Stimulated activated naive CD8-positive, alpha-beta T cell treated with anti-CD3 and anti-CD28 coated beads, Interleukin-15, Interleukin-2, amounts not matched to agents 100 ng/mL and 50 ng/mL, for 24 hours (primary cell): ENCODE measurements around the gene ATP13A5.

Experiments
- H3K27ac Mint-ChIP-seq: one replicate; pipeline ENCODE4 v1.8.0; 2021; ENCODE audit warnings: mild to moderate bottlenecking, mixed read lengths
- H3K27me3 Mint-ChIP-seq: one replicate; pipeline ENCODE4 v1.8.0; 2021; ENCODE audit warnings: mixed read lengths
- H3K36me3 Mint-ChIP-seq: one replicate; pipeline ENCODE4 v1.8.0; 2021; ENCODE audit warnings: low read depth, mixed read lengths
- H3K4me1 Mint-ChIP-seq: one replicate; pipeline ENCODE4 v1.8.0; 2021; ENCODE audit warnings: low read depth, mixed read lengths
- H3K4me3 Mint-ChIP-seq: one replicate; pipeline ENCODE4 v1.8.0; 2021; ENCODE audit warnings: mild to moderate bottlenecking, mixed read lengths
- H3K9me3 Mint-ChIP-seq: one replicate; pipeline ENCODE4 v1.8.0; 2021; ENCODE audit warnings: mixed read lengths

The ATP13A5 gene, protein sequence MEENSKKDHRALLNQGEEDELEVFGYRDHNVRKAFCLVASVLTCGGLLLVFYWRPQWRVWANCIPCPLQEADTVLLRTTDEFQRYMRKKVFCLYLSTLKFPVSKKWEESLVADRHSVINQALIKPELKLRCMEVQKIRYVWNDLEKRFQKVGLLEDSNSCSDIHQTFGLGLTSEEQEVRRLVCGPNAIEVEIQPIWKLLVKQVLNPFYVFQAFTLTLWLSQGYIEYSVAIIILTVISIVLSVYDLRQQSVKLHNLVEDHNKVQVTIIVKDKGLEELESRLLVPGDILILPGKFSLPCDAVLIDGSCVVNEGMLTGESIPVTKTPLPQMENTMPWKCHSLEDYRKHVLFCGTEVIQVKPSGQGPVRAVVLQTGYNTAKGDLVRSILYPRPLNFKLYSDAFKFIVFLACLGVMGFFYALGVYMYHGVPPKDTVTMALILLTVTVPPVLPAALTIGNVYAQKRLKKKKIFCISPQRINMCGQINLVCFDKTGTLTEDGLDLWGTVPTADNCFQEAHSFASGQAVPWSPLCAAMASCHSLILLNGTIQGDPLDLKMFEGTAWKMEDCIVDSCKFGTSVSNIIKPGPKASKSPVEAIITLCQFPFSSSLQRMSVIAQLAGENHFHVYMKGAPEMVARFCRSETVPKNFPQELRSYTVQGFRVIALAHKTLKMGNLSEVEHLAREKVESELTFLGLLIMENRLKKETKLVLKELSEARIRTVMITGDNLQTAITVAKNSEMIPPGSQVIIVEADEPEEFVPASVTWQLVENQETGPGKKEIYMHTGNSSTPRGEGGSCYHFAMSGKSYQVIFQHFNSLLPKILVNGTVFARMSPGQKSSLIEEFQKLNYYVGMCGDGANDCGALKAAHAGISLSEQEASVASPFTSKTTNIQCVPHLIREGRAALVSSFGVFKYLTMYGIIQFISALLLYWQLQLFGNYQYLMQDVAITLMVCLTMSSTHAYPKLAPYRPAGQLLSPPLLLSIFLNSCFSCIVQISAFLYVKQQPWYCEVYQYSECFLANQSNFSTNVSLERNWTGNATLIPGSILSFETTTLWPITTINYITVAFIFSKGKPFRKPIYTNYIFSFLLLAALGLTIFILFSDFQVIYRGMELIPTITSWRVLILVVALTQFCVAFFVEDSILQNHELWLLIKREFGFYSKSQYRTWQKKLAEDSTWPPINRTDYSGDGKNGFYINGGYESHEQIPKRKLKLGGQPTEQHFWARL

DNA sequence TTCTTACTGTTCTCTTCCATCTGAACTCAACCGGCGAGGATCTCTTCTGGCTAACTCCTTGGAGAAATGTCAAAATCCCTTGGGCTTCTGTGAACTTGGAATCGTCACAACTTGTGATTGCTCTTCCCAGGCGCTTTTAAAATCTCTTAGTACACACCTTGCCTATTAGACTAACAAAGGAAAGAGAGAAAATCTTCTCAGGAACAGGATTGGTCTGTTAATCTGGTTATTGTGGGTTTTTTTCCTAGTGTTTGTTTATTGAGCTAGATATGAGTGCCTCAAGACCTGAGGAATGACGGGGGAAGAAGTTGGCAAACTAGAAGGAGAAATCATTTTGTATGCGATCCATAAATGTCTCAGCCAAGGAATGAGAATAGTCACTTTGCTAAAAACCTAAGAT, at the start of gene ATP13A5:
ATP13A5 (minus strand) TSS at position 48 of the 400 bp plus-strand sequence; CDS start at position 20, 28 bp downstream.
- H3K4me3 Mint-ChIP-seq: no peak within 1 kb of the TSS
- no peaks in the 10 kb centered on the region for H3K36me3 Mint-ChIP-seq

DNA sequence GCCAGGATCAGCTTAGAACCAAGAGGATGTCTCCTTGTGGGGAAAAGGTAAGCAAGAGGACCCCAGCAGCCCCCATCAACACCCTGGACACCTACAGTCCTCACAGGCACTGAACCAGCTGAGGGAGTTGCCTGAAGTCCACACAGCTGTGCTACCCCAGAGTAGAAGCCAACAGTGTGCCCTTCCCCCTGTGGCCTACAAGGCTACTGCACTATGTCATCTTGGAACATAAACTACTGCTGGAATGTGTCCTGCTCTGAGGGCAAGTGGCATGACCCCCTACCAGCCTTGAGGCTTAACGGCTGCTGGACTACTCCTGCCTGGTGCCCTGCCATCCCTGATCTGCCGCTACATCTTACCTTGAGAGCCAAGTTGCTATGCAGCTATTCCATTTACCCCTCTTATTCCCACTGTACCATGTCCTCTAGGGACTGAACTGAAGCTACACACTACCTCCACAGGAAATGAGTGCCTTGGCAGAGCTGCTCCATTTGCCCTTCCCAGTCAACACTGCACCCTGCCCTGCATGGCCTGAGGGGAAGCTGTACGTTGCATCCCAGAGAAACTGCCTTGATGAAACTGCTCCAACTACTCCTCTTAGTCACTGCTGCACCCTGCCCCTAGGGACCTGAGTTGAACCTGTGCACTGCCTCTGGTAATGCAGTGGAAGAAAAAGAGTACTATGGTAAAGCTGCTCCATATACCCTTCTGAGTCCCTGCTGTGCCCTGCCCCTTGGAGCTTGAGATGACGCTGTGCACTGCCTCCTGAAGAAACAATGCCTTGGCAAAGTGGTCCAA, 40.2 kb upstream of the ATP13A5 start:
- H3K36me3 Mint-ChIP-seq: peaks cover 43% of the 10 kb centered on the region
- no peak overlapping the region for H3K27ac Mint-ChIP-seq
- peaks cover 33% of the 10 kb centered on the region for H3K9me3 Mint-ChIP-seq
- H3K4me1 Mint-ChIP-seq: no peaks in the 10 kb centered on the region
- H3K27me3 Mint-ChIP-seq: no peaks in the 10 kb centered on the region
- no peak overlapping the region for H3K4me3 Mint-ChIP-seq

More for the DNA sequence above, at the start of gene ATP13A5:
- Mint-ChIP-seq H3K9me3 (no peaks in the 10 kb centered on the region), H3K27ac (no peak within 1 kb of the TSS), H3K27me3 (peaks cover 20% of the 10 kb centered on the region), H3K4me1 (no peaks in the 10 kb centered on the region)

DNA sequence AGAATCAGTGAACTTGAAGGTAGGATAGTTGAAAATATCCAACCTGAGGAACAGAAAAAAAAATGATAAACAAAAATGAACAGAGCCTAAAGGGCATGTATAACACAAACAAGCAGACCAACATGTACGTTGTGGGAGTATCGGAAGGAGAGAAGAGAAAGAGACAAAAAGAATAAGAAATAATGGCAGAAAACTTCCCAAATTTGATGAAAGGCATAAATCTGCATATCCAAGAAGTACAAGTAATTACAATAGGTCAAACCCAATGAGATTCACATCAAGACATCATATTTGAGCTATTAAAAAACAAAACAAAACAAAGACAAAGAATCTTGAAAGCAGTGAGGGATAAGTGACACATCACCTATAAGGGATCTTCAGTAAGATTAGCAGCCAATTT, 38.1 kb upstream of the ATP13A5 start:
- H3K27me3 Mint-ChIP-seq: no peaks in the 10 kb centered on the region
- H3K36me3 Mint-ChIP-seq: peaks cover 41% of the 10 kb centered on the region
- peaks cover 34% of the 10 kb centered on the region for H3K9me3 Mint-ChIP-seq
- H3K4me3 Mint-ChIP-seq: no peak overlapping the region
- H3K4me1 Mint-ChIP-seq: no peaks in the 10 kb centered on the region
- no peak overlapping the region for H3K27ac Mint-ChIP-seq

DNA sequence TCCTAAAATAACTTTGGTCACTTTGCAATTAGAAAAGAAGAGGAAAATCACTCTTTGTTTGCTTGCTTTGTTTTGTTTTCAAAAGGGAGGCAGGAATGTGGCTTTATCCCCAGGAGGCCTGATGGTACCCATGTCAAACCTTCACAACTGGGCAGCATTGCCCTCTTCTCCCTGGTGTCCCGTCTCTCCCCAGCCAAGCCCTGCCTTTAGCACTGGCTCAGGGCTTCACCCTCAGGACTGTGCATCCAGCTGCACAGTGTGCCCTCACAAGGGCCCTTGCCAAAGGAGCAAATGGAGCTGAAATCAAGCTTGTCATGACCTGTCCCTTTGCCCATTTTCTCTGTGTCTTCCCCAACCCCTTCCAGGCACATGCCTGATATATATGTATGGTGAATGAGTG, 29.1 kb upstream of the ATP13A5 start:
- Mint-ChIP-seq H3K4me3 (no peak overlapping the region), H3K36me3 (no peaks in the 10 kb centered on the region), H3K27ac (no peak overlapping the region), H3K9me3 (no peaks in the 10 kb centered on the region), H3K4me1 (no peaks in the 10 kb centered on the region), H3K27me3 (no peaks in the 10 kb centered on the region)

DNA sequence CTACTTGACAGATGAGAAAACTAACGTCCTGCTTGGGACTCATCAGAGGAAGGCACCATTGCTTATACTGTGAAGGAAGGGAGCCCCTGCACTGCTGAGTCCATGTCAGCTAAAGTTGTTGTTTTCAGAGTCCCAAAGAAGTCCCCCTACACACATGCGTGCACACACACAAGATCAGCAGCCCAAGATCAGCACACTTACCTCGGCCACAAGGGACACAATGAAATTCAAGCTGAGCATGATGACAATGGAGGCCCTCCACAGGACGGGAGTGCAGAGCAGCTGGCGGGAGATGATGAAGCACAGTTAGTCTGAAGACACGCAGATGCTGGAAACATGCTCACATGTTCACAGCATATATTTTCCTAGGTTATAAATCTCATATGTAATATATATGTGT, 28.6 kb upstream of the ATP13A5 start:
- H3K4me1 Mint-ChIP-seq: no peaks in the 10 kb centered on the region
- H3K27me3 Mint-ChIP-seq: no peaks in the 10 kb centered on the region
- no peaks in the 10 kb centered on the region for H3K36me3 Mint-ChIP-seq
- H3K4me3 Mint-ChIP-seq: no peak overlapping the region
- H3K27ac Mint-ChIP-seq: no peak overlapping the region
- no peaks in the 10 kb centered on the region for H3K9me3 Mint-ChIP-seq

DNA sequence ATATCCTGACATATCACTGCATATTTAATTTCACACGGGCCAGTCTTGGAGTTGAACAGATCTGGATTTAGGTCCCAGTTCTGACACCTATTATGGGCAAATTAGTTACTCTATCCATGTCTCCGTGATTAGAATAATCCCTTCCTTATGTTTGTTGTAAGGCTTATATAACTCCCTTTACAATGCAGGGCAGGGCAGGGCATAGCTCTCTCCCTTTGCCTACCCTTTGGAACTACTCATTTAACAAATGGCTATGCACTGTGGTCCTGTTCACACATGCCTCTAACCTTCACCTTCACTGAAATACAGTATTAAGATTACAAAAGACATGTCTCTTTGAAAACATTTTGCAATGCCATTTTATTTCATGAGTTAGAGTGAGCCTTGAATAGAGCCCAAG, 24.8 kb upstream of the ATP13A5 start:
- Mint-ChIP-seq H3K4me1 (no peaks in the 10 kb centered on the region), H3K27ac (no peak overlapping the region), H3K36me3 (no peaks in the 10 kb centered on the region), H3K27me3 (no peaks in the 10 kb centered on the region), H3K9me3 (no peaks in the 10 kb centered on the region), H3K4me3 (no peak overlapping the region)

DNA sequence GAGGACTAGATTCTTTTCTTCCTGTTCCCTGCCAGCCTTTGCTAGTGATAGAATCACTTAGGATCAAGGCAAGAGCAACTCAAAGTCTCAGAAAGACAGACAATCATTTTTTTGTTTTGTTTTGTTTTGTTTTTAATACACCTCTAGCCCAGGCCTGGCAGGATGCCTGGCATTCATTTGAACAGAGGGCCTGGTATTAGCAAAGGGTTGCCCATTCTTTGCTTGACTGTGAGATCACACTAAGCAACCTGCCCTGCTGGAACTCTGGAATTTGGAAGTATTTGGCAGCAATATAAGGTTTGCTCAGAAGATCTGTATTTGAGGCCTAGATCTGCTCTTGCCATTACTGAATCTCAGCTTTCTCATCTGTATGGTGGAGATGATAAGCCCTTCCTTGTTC, 21.8 kb upstream of the ATP13A5 start:
- Mint-ChIP-seq H3K4me3 (no peak overlapping the region), H3K27ac (no peak overlapping the region), H3K36me3 (no peaks in the 10 kb centered on the region), H3K9me3 (no peaks in the 10 kb centered on the region), H3K27me3 (no peaks in the 10 kb centered on the region), H3K4me1 (no peaks in the 10 kb centered on the region)

DNA sequence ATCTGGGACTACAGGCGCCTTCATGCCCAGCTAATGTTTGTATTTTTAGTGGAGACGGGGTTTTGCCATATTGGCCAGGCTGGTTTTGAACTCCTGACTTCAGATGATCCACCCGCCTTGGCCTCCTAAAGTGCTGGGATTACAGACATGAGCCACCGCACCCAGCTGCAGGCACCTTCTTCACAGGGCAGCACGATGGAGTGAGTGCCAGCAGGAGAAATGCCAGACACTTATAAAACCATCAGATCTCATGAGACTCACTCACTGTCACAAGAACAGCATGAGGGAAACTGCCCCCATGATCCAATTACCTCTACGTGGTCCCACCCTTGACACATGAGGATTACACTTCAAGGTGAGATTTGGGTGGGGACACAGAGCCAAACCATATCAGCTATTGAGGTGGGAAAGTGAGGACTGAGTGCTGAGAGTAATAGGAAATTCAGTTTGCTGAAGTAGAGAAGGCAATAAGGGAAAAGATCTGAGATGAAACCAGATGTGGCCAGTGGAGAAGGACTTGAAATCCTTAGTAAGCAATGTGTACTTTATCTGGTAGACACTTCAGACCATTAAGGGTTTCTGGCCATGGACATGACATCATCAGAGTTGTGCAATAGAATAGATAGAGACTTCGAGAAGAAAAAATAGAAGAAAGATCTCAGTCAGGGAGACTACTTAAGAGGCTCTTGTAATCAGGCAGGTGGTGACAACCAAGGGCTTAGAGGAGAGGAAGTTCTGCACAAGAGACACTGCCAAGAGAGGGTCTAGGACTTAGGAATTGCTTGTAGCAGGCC, 18.1 kb upstream of the ATP13A5 start:
- Mint-ChIP-seq H3K4me1 (no peaks in the 10 kb centered on the region), H3K27me3 (no peaks in the 10 kb centered on the region), H3K36me3 (no peaks in the 10 kb centered on the region), H3K27ac (no peak overlapping the region), H3K4me3 (no peak overlapping the region), H3K9me3 (no peaks in the 10 kb centered on the region)

DNA sequence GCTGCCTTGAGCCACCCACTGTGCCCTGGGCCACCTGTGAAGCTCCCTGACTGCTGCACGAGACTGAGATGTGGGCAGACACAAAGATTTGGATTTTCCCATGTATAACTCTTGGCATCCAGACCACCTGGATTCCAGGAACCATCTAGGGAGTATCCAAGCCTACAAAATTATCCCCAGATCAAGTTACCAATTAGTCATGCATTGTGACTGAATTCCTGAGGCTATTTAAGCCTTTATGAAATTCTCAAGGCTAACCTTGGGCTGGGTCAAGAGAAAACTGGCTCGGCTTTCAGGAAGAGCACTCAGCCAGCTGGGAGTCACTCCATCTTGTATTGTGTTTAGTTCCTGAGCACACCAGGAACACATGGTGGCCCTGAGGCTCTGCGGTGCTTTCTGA, 13.3 kb upstream of the ATP13A5 start:
- Mint-ChIP-seq H3K4me1 (no peaks in the 10 kb centered on the region), H3K9me3 (no peaks in the 10 kb centered on the region), H3K4me3 (no peak overlapping the region), H3K27ac (no peak overlapping the region), H3K36me3 (no peaks in the 10 kb centered on the region), H3K27me3 (peaks cover 5% of the 10 kb centered on the region)

DNA sequence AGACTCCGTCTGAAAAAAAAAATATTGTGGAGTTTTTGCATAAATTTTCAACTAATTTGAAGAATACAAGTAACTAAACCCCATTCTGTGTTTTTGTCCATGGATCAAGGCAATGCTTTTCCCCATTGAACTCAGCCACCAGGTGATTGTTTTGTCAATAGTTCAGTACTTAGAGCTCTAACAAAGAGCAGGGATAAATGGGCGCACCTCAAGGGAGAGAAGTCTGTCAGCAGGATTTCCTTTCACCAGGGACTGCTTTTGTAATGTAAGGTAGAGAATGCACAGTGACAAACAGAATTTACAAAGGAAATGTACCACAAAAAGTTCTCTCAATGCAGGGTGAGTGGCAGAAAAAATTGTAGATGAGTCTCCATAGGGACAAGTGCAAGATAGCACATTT, 10.8 kb upstream of the ATP13A5 start:
- no peak overlapping the region for H3K4me3 Mint-ChIP-seq
- H3K27me3 Mint-ChIP-seq: peaks cover 8% of the 10 kb centered on the region
- no peaks in the 10 kb centered on the region for H3K9me3 Mint-ChIP-seq

DNA sequence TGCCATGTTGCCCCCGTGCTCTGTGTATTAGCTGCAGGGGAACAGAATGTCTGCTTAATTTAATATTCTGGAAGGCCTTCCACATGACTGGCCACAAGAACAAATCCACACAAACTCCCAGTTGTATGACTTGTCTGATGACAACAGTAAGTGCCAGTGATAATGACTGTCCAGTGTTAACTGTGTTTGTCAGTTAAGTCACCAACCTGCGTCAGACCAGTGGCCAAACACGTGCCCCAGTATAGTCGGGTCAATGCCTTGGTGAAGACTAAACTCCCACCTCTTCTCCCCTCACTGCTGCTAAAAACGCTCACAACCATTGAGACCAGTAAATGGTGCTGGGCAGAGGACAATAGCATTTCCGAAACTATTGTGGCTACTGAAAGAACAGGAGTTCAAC, 9.8 kb upstream of the ATP13A5 start:
- Mint-ChIP-seq H3K9me3 (no peaks in the 10 kb centered on the region), H3K4me1 (no peaks in the 10 kb centered on the region), H3K4me3 (no peak overlapping the region), H3K27ac (no peak overlapping the region), H3K27me3 (peaks cover 12% of the 10 kb centered on the region), H3K36me3 (no peaks in the 10 kb centered on the region)

More for the DNA sequence above, 10.8 kb upstream of the ATP13A5 start:
- H3K27ac Mint-ChIP-seq: no peak overlapping the region
- H3K36me3 Mint-ChIP-seq: no peaks in the 10 kb centered on the region
- no peaks in the 10 kb centered on the region for H3K4me1 Mint-ChIP-seq

DNA sequence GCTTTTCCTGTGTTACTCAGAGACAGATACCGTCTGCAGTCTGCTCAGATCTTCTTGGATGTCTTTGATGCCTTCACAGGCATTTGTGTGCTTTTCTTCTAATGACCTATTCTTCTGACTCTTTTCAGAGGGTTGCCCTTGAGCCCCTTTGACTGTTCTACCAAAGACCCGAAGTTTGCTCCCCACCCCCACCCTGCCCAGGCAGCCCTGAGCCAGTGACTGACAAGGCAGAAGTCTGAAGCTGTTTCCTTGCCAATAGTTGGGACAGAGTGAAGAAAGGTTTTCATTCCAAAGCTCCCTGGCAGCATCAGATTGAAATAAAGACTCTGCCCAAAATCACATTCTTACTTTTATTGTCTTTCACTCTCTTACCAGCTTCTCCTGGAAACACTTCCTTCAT, 9.0 kb upstream of the ATP13A5 start:
- Mint-ChIP-seq H3K27me3 (peaks cover 12% of the 10 kb centered on the region), H3K27ac (no peak overlapping the region), H3K9me3 (no peaks in the 10 kb centered on the region), H3K36me3 (no peaks in the 10 kb centered on the region), H3K4me3 (no peak overlapping the region), H3K4me1 (no peaks in the 10 kb centered on the region)

DNA sequence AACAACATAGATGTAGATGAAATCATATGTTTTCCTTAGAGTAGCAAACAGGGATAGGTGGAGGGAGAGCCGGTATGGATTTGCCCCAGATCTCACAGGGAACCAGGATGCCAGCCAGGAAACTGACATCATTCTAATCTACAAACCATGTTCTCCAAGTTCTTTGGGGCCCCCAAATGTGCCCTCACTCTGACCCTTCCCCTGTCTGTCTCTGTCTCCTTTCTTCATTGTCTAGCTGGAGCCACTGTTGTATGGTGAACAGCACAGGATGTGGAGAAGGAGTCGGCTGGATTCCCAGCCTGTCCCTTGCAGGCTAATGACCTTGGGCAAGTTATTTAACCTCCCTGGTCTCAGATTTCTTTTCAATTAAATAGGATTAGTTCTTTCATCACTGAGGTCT, 962 bp downstream of the ATP13A5 start:
- H3K4me1 Mint-ChIP-seq: no peaks in the 10 kb centered on the region
- no peak overlapping the region for H3K4me3 Mint-ChIP-seq
- H3K27ac Mint-ChIP-seq: no peak overlapping the region
- H3K36me3 Mint-ChIP-seq: no peaks in the 10 kb centered on the region
- no peaks in the 10 kb centered on the region for H3K9me3 Mint-ChIP-seq
- H3K27me3 Mint-ChIP-seq: peaks cover 22% of the 10 kb centered on the region

DNA sequence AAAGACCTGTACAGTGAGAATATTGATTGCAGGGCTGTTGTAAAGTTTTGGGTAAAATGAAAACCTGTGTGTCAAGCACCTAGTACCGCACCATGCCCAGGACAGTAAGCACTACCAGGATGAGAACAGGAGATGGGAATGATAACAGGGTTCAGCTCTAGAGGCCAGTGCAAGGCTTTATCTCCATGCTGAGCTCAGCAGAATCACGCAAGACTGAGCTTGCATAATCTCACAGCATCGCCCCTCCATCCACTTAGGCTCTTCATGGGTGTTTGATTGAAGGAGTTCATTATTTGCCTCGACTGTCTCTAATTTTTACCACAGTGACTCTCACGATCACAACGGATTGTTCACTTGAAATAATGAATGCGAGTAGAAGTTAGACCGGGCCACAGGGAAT, 2.9 kb downstream of the ATP13A5 start:
- H3K36me3 Mint-ChIP-seq: no peaks in the 10 kb centered on the region
- H3K27ac Mint-ChIP-seq: no peak overlapping the region
- no peak overlapping the region for H3K4me3 Mint-ChIP-seq
- H3K4me1 Mint-ChIP-seq: no peaks in the 10 kb centered on the region
- peaks cover 22% of the 10 kb centered on the region for H3K27me3 Mint-ChIP-seq
- no peaks in the 10 kb centered on the region for H3K9me3 Mint-ChIP-seq
